ENCODE data around the gene SLC2A1. TPM values are rescaled to one million over a fixed set of nuclear protein-coding genes. Genes with fewer than 3 reads are reported as not detected.
A peak's percentile ranks its signal among the peaks of the same experiment; 100 is the strongest.

SLC2A1 gene
- total and polyA plus RNA-seq, 2 experiments from 2014 or later: 271 to 301 TPM

DNA sequence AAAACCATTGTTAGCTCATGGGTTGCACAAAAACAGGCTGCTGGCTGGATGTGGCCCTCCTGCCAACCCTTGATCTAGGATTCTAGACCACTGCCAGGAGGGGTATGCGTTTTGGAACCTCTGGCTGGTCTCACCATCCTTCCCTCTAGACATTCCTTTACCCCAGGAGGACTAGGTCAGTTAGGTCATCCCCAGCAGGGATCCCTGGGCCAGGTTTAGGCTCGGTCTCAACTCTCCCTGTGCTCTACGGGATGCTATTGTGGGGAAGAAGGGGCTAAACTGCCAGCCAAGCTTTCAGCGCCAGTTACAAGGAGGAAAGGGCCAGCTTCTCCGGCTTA, 22.7 kb downstream of the SLC2A1 start:
- no peak for TF ChIP-seq CTCF (IDR thresholded peaks at IDR 0.05; ENCODE audit: poor library complexity)
- no peak for TF ChIP-seq EZH2 (IDR thresholded peaks at IDR 0.05; ENCODE audit: borderline replicate concordance)
- TF ChIP-seq EZH2phosphoT487 (IDR thresholded peaks at IDR 0.05; ENCODE audit: low read depth, severe bottlenecking, unreplicated experiment): no peak
- H3K9me3 ChIP-seq (ENCODE audit: low read depth): no peaks in the 10 kb centered on the region
- no peaks in the 10 kb centered on the region for H3K9me2 ChIP-seq (replicated peaks; ENCODE audit: insufficient read depth)
- no peaks in the 10 kb centered on the region for H3K36me3 ChIP-seq (replicated peaks; ENCODE audit: insufficient read depth, low read depth)
- peaks cover 63% of the 10 kb centered on the region for H3K4me1 ChIP-seq (ENCODE audit: insufficient read depth)
- 76% methylated on average over 5 of the region's 5 CpGs for WGBS (ENCODE audit: low lambda C conversion rate, missing lambda C conversion rate)
- no peaks in the 10 kb centered on the region for H3K27me3 ChIP-seq
- peaks cover 12% of the 10 kb centered on the region for H4K20me1 ChIP-seq (ENCODE audit: insufficient read depth, poor library complexity, severe bottlenecking)
- no peak overlapping the region for H3K4me3 ChIP-seq
- peaks cover 75% of the 10 kb centered on the region for H3K79me2 ChIP-seq
- no peak for DNase-seq (ENCODE audit: low spot score)
- no peak overlapping the region for H2AFZ ChIP-seq
- H3K27ac ChIP-seq: peak overlapping the region; percentile 89
- H3K4me2 ChIP-seq: peak overlapping the region; percentile 44

DNA sequence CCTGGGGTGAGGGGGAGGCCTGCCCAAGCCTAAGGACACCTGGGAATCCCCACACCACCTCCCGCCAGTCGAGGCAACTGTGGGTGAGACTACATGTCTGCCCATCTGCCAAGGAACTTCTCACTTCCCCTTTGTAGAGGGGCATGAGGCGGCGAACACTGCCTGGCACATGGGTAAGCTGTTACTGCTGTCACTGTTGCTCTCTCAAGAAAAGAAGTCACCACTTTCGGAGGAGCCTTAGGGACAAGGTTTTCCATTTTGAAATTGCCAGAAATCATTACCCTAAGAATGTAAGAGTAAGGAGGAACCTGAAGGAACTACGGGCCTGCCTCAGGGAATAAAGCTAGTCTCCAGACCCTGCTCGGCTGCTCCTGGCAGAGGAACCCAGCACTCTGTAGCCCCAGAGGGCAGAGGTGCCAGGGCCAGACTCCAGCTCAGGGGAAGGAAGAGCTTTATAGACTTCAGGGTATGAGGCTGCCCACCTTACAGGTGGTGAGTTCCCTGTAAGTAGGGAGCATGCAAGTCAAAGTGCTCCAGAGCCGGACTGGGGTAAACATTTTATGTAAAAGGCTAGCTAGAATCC, 23.3 kb downstream of the SLC2A1 start:
- peaks cover 12% of the 10 kb centered on the region for H4K20me1 ChIP-seq (ENCODE audit: insufficient read depth, poor library complexity, severe bottlenecking)
- peaks cover 57% of the 10 kb centered on the region for H3K4me1 ChIP-seq (ENCODE audit: insufficient read depth)

DNA sequence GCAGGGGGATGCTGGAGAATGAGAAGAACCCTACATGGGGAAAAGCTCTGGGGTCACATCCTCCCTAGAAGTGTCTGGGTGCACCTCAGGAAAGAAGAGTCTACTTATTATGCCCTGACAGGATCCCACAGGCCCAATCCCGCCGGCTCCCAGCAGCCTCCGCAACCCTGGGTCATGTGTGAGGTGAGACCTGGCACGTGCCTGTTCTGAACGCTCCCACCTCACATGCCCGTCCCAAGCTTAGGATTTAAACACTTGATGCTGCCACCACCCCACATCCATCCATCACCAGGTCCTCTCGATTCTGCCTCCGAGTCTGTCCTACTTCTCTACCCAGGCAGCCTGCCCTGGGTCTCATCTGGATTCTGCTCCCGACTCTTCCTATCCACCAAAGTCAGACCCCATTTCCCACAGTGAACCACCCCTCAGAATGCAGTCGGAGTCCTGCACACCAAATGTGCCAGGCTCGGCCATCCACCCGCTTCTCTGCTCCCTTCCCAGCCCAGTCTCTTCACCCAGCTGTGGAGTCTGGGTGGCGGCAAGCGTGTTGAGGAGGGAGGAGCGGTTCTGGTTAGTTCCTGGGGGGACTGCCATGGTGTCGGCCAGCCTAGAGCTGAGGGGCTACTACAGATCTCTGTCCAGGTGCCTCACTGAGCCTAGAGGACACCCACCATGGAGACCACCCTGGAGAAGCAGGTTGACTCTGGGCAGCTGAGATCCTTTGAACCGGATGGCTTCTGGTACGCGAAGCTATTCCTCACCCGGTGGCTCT, 23.9 kb downstream of the SLC2A1 start:
- peaks cover 12% of the 10 kb centered on the region for H4K20me1 ChIP-seq (ENCODE audit: insufficient read depth, poor library complexity, severe bottlenecking)
- TF ChIP-seq CTCF (IDR thresholded peaks at IDR 0.05; ENCODE audit: poor library complexity) (no peak), EZH2phosphoT487 (IDR thresholded peaks at IDR 0.05; ENCODE audit: low read depth, severe bottlenecking, unreplicated experiment) (no peak)
- H3K79me2 ChIP-seq: peaks cover 66% of the 10 kb centered on the region
- H3K9me3 ChIP-seq (ENCODE audit: low read depth): no peaks in the 10 kb centered on the region
- no peak overlapping the region for H3K4me2 ChIP-seq
- H3K27me3 ChIP-seq: no peaks in the 10 kb centered on the region
- H3K4me1 ChIP-seq (ENCODE audit: insufficient read depth): peaks cover 52% of the 10 kb centered on the region
- no peak overlapping the region for H3K4me3 ChIP-seq
- H3K9me2 ChIP-seq (replicated peaks; ENCODE audit: insufficient read depth): no peaks in the 10 kb centered on the region
- no peaks in the 10 kb centered on the region for H3K36me3 ChIP-seq (replicated peaks; ENCODE audit: insufficient read depth, low read depth)
- H2AFZ ChIP-seq: no peak overlapping the region
- peak overlapping the region; percentile 89 for H3K27ac ChIP-seq
- no peak for DNase-seq (ENCODE audit: low spot score)
- WGBS (ENCODE audit: low lambda C conversion rate, missing lambda C conversion rate): 93% methylated on average over 20 of the region's 20 CpGs

More for the DNA sequence above, 23.3 kb downstream of the SLC2A1 start:
- Histone ChIP-seq H3K27ac (peak overlapping the region; percentile 89), H3K9me3 (ENCODE audit: low read depth) (no peaks in the 10 kb centered on the region), H3K27me3 (no peaks in the 10 kb centered on the region), H3K4me3 (no peak overlapping the region), H3K4me2 (no peak overlapping the region), H3K79me2 (peaks cover 71% of the 10 kb centered on the region), H3K9me2 (replicated peaks; ENCODE audit: insufficient read depth) (no peaks in the 10 kb centered on the region), H3K36me3 (replicated peaks; ENCODE audit: insufficient read depth, low read depth) (no peaks in the 10 kb centered on the region), H2AFZ (no peak overlapping the region)
- 95% methylated on average over 8 of the region's 8 CpGs for WGBS (ENCODE audit: low lambda C conversion rate, missing lambda C conversion rate)
- no peak for TF ChIP-seq EZH2 (IDR thresholded peaks at IDR 0.05; ENCODE audit: borderline replicate concordance)
- no peak for DNase-seq (ENCODE audit: low spot score)
